IPS-11a (cell line): ENCODE measurements around the gene TRAPPC10.
"Not testable (repeated sequence)": the region's sequence is repeated elsewhere in the genome, so short reads cannot be mapped to it uniquely, and the experiment has no call there.

Source experiments
- H3K4me3 ChIP-seq: one replicate; pipeline ENCODE4 v1.5.1; 2013; ENCODE audit warnings: low read depth, low read length, control low read depth

TRAPPC10 gene

DNA sequence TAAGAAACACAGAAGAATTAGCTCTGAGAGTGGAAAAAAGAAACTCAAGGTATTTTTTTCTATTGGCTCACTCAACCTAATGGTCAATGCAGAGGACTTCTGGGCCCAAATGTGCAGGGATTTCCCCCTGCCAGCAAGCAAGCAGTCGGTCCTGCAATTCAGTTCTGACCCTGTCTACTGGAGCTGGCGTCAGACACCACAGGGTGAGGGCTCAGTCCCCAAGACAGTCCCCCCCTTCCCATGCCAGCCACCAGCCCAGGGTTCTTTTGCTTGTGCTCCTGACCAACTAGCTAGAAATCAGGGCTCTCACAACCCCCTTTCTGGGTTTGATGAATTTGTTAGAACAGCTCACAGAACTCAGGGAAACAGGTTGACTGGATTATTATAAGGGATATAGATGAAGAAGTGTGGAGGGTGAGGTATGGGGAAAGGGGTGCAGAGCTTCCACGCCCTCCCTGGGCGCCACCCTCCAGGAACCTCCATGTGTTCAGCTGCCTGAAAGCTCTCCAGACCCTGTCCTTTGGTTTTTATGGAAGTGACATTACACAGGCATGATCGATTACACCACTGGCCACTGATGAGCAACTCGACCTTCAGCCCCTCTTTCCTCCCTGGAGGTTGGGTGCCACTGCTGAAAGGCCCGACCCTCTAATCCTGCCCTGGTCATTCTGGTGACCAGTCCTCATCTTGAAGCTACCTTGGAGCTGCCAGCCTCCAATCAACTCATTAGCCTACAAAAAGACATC is 72.6 kb downstream of the TRAPPC10 start:
- no peak overlapping the region for H3K4me3 ChIP-seq

DNA sequence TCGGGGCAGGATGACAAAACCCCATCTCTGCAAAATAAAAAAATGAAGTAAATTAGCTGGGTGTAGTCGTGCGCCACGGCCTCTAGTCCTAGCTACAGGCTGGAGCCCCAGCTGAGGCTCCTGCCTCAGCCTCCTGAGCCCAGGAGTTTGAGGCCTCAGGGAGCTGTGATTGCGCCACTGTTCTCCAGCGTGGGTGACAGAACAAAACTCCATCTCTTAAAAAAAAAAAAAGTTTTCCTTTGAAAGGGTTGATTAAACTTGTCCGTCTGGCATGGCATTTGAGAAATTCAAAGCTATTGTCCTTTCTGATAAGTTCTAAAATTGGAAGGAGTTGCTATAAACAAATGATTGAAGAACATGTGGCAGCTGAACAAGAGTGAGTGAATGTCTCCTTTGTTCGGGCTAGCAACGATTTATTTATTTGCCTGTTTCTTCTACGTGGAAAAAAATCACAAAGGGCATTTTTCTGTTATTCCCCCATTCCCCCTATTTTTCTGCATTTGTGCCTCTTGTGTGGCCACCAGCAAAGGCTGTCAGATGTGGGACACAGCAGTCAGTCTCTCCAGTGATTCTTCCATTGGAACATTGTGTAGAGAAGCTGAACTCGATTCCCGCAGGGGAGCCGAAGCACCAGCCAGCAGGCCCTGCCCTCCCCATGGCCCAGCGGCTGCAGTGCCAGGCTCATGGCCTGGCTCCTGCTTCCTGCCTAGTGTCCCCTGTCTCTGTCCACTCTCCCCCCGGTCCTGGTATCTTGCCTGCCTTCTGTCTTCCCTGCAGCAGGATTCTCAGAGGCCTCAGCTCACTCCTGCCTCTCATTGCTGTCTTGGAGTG is 73.6 kb downstream of the TRAPPC10 start:
- no peak overlapping the region for H3K4me3 ChIP-seq

DNA sequence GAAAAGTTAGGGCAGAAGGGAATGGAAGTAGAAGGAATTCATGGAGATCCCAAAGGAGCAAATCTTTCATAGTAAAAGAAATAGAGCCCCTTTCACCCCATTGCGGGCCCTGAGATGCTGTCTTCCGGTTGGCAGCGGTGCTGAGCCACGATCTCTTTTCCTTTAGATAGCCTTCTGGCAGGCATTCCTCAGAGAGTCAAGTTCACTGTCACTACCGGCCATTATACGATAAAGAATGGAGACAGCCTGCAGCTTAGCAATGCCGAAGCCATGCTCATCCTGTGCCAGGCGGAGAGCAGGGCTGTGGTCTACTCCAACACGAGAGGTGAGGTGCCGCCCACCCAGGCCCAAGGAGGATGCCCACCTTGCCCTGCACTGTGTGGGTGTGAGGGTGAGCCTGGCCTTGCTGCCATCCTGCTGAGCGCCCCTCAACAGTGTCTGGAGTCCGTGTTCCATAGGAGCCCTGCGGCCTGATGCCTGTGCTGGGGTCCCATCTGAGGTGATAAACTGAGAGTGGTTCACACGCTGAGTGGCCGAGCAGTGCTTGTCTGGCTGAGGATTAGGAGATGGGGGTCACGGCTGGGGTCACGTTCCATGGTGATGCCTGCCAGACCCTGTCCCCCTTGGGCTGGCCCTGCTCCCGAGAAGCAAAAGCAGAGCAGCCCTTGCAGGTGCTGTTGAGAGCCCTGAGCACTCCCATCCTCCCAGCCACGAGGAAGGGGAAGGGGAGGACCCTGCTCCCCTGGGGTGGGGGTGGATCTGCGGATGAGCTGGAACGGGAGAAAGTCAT is 74.7 kb downstream of the TRAPPC10 start:
- H3K4me3 ChIP-seq, result no peak overlapping the region

DNA sequence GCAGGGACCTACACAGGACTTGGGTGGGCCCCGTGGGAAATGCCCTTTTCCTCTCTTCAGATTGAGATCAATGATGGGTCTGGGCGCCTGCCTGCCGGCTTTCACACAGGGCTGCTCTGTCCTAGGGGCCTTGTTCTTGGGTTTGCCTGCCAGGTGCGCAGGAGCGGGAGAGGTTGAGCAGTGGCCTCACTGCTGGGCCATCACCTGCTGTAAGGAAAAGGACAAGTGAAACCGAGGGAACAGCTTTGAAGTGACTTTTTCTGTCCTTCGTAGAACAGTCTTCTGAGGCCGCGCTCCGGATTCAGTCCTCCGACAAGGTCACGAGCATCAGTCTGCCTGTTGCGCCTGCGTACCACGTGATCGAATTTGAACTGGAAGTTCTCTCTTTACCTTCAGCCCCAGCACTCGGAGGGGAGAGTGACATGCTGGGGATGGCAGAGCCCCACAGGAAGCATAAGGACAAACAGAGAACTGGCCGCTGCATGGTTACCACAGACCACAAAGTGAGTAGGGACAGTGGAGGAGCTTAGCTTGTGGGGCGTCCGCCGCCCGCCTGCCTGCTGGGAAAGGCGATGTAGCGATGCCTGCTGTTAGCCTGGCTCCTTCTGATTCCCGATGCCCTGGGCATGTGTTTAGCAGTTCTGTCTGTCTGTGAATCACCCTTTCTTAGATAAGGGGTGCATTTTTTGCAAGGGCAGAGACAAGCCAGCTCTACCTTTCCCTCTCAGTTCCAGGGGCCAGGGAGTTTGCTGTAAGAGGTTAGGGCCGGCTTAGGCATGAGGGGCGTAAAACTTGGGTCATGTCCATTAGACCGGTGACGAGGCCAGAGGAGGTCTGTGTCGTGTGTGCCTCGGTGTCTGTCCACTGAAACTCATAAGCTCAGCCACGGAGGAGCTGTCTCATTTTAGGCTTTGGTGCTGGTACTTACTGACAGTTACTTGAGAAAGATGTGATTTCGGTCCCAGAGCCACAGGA is 75.6 kb downstream of the TRAPPC10 start:
- no peak overlapping the region for H3K4me3 ChIP-seq

DNA sequence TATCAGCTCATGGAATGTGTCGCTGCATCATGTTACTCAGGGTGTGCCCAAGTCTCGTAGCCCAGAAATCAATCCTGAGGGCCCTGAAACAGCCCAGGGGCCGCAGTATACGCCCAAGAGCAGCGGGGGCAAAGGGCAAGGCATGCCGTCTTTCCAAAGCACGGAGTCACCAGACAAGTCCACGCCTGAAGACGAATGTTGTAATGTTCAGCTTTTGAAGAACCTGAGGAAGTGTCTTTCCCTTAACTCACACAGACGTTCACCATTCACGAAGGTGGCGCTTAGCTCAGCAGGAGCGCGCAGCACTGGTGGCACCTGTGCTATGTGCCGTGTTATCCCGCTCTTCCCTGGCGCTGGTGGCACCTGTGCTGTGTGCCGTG is 76.3 kb downstream of the TRAPPC10 start:
- H3K4me3 ChIP-seq, result no peak overlapping the region

DNA sequence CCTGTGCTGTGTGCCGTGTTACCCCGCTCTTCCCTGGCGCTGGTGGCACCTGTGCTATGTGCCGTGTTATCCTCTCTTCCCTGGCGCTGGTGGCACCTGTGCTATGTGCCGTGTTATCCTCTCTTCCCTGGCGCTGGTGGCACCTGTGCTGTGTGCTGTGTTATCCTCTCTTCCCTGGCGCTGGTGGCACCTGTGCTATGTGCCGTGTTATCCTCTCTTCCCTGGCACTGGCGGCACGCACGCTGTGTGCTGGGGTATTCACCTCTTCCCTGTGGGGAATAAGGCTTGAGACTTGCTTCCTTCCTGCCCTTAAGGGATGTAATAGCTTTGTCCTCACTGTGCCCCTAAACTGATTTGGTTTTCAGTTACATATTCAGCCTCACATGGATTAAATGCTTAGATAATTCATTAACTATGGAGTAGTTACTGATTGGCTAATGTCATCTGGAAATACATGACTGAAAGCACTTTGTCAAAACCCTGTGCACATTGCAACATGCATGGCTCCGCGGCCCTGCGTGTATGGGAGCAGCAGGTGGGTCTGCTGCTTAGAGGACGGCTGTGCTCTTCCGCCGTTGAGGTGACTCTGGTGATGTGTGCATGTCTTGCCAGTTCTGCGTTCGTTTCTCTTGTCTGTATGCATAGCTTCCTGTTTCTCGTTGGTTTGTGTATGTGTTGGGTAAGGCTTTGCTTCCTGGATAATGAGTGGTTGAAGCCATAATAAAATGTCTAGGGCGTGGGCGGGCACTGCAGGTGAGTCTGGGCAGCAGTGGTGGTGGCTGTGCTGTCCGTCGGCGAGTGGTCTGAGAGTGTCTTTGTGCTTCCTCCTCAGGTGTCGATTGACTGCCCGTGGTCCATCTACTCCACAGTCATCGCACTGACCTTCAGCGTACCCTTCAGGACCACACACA is 77.1 kb downstream of the TRAPPC10 start:
- H3K4me3 ChIP-seq, result no peak overlapping the region

DNA sequence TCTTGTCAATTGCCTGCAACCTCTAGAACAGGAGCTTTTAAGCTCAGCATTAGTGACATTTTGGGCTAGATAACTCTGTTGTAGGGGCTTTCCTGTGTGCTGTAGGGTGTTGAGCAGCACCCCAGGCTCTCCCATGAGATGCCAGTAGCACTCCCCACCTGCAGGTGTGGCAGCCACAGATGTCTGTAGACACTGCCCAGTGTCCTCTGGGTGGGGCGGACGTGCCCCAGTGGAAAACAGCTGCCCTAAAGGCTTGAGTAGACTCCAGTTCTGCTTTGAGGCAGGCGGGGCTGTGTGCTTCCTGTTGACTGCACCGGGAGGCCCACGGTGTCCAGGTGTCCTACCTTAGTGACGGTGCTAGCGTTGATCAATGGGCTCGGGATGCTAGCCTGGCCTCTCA is 78.2 kb downstream of the TRAPPC10 start:
- H3K4me3 ChIP-seq, result no peak overlapping the region

DNA sequence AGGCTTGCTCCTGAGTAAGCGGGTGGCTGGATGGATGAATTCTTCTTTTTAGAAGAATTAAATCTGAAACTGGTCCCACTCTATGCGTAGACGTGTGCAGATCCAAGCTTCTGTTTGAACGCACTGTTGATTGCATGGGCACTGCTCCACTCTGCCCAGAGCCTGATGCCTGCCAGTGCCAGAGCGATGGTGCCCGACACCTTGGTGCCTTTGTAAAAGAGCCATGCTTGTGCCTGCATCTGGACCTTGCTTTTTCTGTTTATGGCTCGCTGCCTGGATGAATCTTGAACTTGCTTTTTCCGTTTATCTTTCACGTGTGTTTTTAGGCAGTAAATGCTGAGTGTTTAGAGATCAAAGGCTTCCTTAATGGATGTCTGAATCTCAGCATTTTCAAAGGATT is 80.1 kb downstream of the TRAPPC10 start:
- H3K4me3 ChIP-seq, result no peak overlapping the region

DNA sequence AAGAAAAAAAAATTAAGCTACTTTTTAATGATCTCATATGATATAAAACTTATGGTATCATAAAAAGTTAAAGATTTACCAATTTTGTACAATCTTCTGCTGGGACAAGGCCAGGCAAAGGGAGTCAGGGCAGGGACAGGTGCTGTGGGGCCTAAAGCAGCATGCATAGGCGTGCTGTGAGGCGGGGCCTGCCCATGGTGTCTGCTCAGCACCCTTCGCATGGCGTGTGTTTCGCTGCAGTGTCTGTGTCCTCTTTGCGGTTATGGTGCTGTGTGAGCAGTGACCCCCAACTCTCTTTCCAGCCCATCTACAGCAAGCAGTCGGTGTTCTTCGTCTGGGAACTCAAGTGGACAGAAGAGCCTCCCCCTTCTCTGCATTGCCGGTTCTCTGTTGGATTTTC is 81.7 kb downstream of the TRAPPC10 start:
- H3K4me3 ChIP-seq, result no peak overlapping the region

DNA sequence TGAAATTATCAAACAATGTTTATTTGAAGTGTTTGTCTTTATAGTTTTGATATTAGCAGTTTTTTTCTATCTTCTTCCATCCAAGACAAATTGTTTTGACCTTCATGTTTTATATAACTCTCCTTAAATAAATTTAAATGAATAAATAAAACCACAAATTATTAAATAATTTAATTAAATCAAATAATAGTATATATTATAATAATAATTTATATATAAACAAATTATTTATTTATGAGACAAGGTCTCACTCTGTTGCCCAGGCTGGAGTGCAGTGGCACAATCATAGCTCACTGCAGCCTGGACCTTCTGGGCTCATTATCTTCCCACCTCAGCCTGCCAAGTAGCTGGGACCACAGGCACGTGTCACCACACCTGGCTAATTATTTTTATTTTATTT is 82.7 kb downstream of the TRAPPC10 start:
- H3K4me3 ChIP-seq, result no peak overlapping the region

DNA sequence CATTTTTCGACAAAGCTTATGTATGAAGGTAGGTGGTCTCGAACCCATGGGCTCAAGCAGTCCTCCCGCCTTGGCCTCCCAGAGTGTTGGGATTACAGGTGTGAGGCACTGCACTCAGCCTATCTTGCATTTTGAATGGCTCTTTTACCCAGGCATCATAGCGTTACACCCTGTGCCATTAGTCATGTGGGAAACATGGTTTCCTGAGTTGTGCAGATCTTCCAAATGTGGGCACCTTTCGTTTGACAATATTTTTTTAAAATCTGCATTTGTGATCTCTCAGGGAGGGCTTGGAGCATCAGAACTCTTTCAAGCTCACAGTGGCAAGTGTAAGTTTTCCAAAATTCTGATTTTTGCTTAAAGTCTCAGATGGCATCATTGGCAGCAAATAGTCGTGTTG is 86.4 kb downstream of the TRAPPC10 start:
- not testable (repeated sequence) for H3K4me3 ChIP-seq

DNA sequence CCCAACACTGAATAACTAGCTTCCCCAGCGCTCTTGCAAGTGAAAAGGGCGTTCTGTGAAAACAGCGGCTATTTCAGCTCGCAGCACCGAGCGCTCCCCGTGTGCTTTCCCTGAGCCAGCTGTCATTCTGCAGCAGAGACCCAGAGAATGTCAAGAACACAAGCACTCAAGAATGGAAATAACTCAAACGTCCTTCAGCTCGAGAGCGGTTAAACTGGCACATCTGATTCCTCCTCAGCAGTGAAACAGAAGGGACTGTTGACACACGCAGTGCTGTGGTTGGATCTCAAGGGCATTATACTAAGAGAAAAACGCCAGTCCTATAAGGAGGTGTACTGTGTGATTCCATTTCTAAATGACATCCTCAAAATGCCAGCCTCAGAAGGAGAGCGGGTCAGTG is 86.9 kb downstream of the TRAPPC10 start:
- not testable (repeated sequence) for H3K4me3 ChIP-seq

DNA sequence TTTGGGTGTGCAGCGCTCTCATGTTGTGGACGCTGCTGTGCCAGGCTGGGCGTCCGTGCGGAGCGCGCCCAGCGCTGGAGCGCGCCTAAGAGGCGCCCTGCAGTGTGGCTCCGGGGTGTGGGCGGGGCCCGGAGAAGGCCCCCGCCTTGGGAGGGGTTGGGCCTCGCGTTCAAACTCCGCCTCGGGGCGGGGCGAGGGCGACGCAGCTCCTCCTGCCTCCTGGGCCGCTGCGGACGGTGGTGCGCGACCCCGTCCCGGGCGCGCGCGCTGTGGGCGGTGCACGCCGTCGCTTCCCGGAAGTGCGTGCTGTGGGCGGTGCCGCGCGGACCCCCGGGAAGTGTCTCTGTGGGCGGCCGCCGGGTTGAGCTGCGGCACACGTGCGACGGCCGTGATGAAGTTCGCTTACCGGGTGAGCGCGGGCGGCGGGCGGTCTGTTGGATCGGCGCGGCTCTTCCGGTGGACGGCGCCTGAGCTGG is 95.0 kb downstream of the TRAPPC10 start, which contains the start of gene PWP2:
PWP2 (plus strand) TSS at position 374 of the 476 bp plus-strand sequence; CDS start at position 392, 18 bp downstream.
- not testable (repeated sequence) for H3K4me3 ChIP-seq

DNA sequence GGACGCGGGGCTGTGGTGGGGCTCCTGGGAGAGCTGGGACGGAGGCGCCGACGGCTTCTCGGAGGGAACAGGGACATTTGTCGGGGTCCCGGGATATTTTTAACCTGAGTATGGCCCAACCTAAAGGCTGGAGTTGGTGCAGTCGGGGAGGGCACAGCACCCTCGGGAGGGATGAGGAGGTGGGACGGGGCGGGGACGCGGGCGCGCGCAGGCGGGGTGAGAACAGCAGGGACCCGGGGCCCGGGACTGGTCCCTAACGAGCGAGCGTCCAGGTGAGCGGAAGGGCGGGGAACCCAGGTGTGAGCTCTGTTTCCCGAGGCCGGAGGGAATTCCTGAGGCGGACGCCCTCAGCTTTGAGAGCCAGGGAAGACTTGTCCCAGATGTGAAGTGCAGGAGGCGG is 95.5 kb downstream of the TRAPPC10 start:
- not testable (repeated sequence) for H3K4me3 ChIP-seq

DNA sequence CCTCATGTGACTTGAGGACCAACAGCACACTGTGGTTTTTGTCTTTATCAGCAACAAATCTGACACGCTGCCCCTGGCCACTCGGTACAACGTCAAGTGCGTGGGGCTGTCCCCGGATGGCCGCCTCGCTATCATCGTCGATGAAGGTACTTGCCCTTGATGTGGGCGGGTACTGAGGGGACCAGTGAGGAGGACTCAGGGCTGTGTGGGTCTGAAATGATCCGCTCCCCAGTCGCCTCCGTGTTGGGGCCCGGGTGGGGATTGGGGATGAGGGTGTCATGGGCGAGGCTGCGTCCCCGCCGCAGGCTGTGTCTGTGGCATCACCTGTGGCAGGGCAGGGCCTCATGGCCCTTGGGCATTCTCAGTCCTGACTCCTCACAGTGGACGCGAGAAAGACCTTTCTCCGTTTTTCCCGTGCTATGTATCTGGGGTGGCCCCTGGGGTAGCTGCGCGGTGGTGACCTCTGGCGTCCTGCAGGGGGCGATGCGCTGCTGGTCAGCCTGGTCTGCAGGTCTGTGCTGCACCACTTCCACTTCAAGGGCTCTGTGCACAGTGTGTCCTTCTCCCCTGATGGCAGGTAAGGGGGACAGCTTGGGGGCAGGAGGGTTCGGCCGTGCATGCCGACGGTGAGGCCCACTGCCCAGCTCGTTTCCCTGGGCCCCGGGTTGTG is 101.7 kb downstream of the TRAPPC10 start:
- H3K4me3 ChIP-seq, result not testable (repeated sequence)

DNA sequence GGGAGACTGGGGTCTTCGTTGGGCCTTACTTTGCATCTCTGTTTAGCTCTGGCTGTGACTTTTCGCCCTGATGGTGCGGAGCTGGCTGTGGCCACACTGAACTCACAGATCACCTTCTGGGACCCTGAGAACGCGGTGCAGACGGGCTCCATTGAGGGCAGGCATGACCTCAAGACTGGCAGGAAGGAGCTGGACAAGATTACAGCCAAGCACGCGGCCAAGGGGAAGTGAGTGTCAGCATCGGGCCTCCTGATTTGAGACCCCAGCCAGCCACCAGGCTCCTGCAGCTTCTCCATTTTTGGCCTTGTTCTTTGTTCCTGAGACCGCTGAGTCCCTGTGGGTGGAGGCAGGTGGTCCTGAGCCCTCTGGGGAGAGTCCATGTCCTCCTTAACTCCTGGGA is 110.0 kb downstream of the TRAPPC10 start:
- not testable (repeated sequence) for H3K4me3 ChIP-seq

DNA sequence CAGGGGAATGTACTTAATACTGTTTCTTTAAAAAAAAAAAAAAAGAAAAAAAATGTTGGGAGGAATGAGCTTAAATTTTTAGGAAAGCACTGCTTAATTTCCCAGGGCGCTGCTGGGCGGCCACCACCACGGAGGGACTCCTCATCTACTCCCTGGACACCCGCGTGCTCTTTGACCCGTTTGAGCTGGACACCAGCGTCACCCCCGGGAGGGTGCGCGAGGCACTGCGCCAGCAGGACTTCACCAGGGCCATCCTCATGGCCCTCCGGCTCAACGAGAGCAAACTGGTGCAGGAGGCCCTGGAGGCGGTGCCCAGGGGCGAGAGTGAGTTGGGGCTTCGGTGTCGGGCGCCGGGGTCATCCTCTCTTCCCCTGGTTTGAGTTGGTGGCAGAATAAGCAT is 115.7 kb downstream of the TRAPPC10 start:
- not testable (repeated sequence) for H3K4me3 ChIP-seq

DNA sequence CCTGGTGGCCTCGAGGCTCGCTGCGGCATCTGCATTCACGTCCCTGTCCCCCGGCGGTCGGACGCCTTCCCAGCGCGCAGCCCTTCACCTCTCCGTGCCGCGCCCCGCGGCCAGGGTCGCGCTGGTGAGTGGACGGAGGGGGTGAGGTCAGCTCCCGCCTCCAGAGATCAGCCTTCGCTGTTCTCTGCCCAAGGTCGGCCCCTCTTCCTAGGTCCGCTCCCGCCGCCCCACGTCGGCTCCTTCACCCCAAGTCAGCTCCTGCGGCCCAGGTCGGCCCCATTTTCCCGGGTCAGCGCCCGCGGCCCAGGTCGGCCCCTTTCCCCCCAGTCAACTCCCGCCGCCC is 121.6 kb downstream of the TRAPPC10 start:
- H3K4me3 ChIP-seq, result not testable (repeated sequence)

DNA sequence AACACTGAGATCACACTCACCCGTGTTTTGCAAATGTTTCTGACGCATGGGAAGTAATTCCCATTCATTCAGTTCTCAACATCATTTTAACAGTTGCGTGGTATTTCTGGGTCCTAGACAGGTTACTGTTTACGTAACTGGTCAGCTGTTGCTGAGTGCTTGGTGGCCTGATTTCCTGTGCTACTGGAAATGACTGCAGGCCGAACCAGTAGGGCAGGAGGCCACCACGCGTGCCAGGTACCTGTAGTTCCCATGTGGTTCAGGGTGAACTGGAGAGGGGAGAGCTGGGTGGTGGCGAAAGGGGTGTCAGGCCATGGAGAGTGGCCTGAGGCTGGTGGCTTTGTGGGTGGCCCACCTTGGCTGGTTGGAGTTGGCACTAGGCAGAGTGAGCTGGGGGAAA is 122.6 kb downstream of the TRAPPC10 start:
- not testable (repeated sequence) for H3K4me3 ChIP-seq
